ENCODE measurements around the gene UBTD2.

GRCh38 chr5:172213126-172213525 is 70.4 kb downstream of the UBTD2 start:
- TF ChIP-seq EZH2 (IDR thresholded peaks at IDR 0.05; ENCODE audit: low read length), result no peak
- TF ChIP-seq, protein P1, sequence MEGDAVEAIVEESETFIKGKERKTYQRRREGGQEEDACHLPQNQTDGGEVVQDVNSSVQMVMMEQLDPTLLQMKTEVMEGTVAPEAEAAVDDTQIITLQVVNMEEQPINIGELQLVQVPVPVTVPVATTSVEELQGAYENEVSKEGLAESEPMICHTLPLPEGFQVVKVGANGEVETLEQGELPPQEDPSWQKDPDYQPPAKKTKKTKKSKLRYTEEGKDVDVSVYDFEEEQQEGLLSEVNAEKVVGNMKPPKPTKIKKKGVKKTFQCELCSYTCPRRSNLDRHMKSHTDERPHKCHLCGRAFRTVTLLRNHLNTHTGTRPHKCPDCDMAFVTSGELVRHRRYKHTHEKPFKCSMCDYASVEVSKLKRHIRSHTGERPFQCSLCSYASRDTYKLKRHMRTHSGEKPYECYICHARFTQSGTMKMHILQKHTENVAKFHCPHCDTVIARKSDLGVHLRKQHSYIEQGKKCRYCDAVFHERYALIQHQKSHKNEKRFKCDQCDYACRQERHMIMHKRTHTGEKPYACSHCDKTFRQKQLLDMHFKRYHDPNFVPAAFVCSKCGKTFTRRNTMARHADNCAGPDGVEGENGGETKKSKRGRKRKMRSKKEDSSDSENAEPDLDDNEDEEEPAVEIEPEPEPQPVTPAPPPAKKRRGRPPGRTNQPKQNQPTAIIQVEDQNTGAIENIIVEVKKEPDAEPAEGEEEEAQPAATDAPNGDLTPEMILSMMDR (optimal IDR thresholded peaks at IDR 0.05 in 1 of 3, IDR thresholded peaks at IDR 0.05 in 1 of 3, conservative IDR thresholded peaks at IDR 0.05 in 1 of 3; ENCODE audit: extremely low read depth in 1 of 3, insufficient read depth in 2 of 3, low read length in 3 of 3), result no peak

Measured in keratinocyte (primary cell).